ENCODE results near the gene FUZ.

FUZ gene

DNA sequence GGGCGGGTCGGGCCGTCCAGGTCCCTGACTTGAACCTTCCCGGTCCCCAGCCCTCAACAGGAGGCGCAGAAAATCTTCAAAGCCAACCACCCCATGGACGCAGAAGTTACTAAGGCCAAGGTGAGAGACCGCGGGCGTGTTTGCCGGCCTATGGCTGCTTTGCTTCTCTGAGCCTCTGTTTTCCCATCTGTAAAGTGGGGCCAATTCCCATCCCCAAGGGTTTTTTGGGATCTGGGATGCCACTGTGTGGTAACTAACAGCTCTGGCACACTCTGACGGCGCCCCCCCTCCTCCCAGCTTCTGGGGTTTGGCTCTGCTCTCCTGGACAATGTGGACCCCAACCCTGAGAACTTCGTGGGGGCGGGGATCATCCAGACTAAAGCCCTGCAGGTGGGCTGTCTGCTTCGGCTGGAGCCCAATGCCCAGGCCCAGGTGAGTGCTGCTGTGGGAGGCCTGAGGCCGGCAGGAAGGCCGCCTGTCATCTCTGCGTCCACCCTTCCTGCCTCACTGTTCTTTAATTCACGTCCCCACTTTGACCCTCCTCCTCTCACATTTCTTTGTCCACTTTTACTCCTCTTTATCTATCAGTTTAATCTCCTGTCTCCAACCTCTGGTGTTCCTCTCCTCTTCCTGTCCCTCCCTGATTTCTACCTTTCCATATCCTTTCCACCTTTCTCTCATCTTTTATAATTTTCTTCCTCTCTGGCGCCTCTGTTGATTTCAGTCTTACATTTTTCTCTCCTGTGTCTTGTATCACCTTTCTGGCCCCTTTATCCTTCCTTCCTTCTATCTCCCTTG lies 7.1 kb downstream of the FUZ start:
- no peak for DNase-seq (ENCODE audit: low spot score)

DNA sequence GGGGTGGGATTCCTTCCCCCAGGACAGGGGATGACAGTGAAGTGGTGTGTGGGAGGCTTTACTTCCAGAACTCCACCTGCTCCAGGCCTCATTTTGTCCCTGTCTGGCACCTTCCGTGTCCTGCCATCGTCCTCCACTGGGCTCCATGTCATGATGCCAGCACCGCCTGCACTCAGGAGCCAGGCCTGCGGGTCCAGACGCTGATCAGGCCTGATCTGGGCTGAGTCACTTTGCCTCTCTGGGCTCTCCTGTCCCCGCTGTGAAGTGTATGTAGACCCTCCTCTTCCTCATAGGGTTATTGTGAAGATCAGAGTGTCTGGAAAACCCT lies 9.6 kb downstream of the FUZ start:
- no peak for DNase-seq (ENCODE audit: low spot score)

- no peak for DNase-seq (ENCODE audit: low spot score)
Measured at GRCh38 chr19:49802836-49803528, 10.1 kb downstream of the FUZ start.

DNA sequence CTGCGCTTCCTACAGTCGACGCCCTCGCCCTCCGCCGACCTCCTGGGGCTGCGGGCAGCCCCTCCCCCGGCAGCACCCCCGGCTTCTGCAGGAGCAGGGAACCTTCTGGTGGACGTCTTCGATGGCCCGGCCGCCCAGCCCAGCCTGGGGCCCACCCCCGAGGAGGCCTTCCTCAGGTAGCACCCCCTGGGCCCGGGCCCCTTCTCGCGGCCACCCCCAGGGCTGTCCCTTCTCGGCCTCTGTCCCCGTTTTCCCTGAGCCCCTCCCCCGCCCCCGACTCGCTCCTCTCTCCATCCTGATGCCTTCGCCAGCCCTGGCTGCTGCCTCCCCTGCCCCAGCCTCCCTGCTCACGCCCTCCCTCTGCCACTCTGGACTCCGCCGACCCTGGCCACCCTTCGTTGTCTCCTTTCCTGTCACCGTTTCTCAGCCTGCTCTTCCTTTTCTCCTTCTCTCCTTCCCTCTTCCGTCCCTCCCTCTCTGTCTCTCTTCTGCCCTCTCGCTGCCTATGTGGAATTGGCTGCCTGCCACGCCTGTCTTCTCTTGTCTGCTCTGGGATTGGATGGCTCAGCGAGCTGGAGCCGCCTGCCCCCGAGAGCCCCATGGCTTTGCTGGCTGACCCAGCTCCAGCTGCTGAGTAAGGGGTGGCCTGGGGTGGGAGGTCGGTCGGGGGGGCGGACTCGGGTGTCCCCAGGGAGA lies 11.0 kb downstream of the FUZ start:
- DNase-seq (ENCODE audit: low spot score), result peak; percentile 96

- DNase-seq (ENCODE audit: low spot score), result no peak
Measured at GRCh38 chr19:49801401-49801888, 11.6 kb downstream of the FUZ start.

DNA sequence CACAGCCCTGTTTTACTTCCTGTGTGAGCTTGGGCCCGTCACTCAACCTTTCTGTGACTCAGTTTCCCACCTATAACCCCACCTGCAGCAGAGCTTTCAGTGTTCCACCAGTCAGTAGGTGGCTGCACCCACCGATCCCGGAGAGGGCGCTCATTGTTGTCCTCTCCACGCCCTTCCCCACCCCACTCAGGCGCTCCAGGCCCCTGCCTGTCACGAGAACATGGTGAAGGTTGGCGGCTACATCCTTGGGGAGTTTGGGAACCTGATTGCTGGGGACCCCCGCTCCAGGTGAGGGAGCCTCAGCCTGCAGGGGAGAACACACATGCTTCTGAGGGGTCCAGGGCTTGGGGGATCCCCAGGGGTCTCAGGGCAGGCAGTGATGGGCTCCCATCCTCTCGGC lies 12.3 kb downstream of the FUZ start:
- no peak for DNase-seq (ENCODE audit: low spot score)

DNA sequence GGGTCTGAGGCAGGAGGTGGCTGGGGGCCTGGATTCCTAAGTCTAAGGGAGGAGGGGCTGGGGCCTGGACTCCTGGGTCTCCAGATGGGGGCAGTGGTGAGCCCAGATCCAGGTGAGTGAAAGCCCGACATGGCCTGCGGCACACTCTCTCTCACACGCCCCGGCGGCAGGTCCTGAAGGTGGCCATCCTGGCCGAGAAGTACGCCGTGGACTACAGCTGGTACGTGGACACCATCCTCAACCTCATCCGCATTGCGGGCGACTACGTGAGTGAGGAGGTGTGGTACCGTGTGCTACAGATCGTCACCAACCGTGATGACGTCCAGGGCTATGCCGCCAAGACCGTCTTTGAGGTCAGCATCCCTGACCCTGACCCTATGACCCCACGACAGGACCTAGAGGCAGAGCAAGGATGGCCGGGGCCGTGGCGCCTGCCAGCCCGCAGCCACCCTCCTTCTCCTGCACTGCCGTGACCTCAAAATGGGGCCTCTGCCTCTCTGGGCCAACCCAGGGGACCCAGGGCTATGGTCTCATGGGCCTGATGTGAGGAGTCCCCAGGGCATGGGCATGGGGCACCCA lies 13.2 kb downstream of the FUZ start:
- no peak for DNase-seq (ENCODE audit: low spot score)

DNA sequence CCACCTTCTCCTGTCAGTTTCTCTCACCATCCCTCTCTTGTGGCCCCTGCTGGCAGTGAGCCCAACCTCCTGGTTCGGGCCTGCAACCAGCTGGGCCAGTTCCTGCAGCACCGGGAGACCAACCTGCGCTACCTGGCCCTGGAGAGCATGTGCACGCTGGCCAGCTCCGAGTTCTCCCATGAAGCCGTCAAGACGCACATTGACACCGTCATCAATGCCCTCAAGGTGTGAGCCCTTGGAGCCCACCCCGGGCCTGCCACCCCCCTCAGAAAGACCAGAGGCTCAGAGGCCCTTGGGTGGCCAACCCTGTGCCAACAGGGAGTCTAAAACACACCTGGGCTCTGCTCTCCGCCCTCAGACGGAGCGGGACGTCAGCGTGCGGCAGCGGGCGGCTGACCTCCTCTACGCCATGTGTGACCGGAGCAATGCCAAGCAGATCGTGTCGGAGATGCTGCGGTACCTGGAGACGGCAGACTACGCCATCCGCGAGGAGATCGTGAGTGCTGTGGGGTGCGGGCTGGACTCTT lies 13.8 kb downstream of the FUZ start:
- no peak for DNase-seq (ENCODE audit: low spot score)

GRCh38 chr19:49798574-49798973 lies 14.5 kb downstream of the FUZ start:
- no peak for DNase-seq (ENCODE audit: low spot score)

- no peak for DNase-seq (ENCODE audit: low spot score)
Measured at GRCh38 chr19:49795615-49796014, 17.5 kb downstream of the FUZ start.

DNA sequence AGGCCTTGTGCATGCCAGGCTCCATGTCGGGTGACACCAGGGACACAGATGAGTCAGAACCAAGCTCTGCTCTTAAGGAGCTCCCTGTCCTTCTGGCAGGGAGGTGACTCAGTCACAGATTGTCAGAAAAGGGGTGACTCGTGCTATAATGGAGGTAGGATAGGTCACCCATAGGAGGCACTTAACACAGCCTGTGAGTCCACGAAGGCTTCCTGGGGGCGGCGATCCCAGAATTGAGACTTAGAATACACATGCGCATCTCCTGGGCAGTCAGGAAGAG lies 19.6 kb downstream of the FUZ start:
- peak; percentile 73 for DNase-seq (ENCODE audit: low spot score)

GRCh38 chr19:49792829-49793560 lies 20.1 kb downstream of the FUZ start:
- no peak for DNase-seq (ENCODE audit: low spot score)

DNA sequence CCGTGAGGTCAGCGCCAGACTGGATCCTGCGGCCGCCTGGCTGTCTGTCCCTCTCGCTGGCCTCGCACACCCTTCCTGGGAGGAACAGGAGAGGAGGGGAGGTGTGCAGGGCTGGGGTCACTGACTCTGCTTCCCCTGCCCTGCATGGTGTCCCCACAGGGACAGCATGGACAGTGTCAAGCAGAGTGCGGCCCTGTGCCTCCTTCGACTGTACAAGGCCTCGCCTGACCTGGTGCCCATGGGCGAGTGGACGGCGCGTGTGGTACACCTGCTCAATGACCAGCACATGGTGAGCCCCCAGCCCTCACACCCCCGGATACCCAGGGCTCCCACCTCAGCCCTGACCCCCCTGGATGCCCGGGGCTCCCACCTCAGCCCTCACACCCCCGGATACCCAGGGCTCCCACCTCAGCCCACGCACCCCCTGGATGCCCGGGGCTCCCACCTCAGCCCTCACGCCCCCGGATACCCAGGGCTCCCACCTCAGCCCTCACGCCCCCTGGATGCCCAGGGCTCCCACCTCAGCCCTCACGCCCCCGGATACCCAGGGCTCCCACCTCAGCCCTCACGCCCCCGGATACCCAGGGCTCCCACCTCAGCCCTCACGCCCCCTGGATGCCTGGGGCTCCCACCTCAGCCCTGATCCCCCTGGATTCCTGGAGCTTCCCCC lies 21.2 kb downstream of the FUZ start:
- no peak for DNase-seq (ENCODE audit: low spot score)

GRCh38 chr19:49790866-49791265 lies 22.2 kb downstream of the FUZ start:
- peak; percentile 52 for DNase-seq (ENCODE audit: low spot score)

GRCh38 chr19:49788857-49789256 lies 24.2 kb downstream of the FUZ start:
- DNase-seq (ENCODE audit: low spot score), result no peak

- no peak for DNase-seq (ENCODE audit: low spot score)
Measured at GRCh38 chr19:49787746-49788145, 25.3 kb downstream of the FUZ start.

- peak; percentile 83 for DNase-seq (ENCODE audit: low spot score)
Measured at GRCh38 chr19:49786376-49786820, 26.7 kb downstream of the FUZ start.

DNA sequence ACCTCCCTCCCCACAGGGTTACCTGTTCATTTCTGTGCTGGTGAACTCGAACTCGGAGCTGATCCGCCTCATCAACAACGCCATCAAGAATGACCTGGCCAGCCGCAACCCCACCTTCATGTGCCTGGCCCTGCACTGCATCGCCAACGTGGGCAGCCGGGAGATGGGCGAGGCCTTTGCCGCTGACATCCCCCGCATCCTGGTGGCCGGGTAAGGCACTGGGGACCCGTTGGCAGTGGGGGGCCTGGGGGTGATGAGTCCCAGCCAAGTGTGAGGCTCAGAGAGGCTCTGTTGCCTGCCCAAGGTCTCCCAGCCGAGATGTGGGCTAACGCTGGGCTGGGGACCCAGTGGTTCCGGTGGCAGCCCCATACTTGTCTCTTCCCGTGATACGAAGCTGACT lies 30.6 kb downstream of the FUZ start:
- DNase-seq (ENCODE audit: low spot score), result no peak

GRCh38 chr19:49781394-49781793 lies 31.7 kb downstream of the FUZ start:
- no peak for DNase-seq (ENCODE audit: low spot score)

DNA sequence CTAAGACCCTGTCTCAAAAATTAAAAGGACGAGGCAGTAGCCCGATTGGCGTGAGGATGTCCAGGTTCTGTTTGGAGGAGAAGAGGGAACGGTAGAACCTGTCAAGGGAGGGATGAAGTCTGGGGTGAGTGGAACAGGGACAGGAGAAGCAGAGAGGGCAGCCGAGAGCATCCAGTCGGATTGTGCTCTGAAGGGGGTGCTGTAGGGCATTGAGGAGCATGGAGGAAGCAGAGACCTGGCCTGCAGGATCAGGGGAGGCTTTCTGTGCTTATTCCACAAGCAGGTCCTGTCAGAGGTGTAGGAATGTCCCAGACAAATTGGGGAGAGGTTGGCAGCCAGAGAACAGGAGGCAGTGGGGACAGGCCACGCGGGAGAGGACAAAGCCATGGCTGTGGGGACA lies 32.2 kb downstream of the FUZ start:
- no peak for DNase-seq (ENCODE audit: low spot score)

Data from AG08396 (cell line).